HG03457 (cell line): ENCODE results near the gene MAPK11.

Experiments used
- ATAC-seq: cut with Tn5 transposase; IDR thresholded peaks from one replicate; pipeline ENCODE4 v1.9.1; 2021; ENCODE audit warnings: moderate number of reproducible peaks; ENCODE audit not compliant: unreplicated experiment

Gene MAPK11

GRCh38 chr22:50262973-50263617 lies 7.1 kb downstream of the MAPK11 start:
- ATAC-seq, result no peak

DNA sequence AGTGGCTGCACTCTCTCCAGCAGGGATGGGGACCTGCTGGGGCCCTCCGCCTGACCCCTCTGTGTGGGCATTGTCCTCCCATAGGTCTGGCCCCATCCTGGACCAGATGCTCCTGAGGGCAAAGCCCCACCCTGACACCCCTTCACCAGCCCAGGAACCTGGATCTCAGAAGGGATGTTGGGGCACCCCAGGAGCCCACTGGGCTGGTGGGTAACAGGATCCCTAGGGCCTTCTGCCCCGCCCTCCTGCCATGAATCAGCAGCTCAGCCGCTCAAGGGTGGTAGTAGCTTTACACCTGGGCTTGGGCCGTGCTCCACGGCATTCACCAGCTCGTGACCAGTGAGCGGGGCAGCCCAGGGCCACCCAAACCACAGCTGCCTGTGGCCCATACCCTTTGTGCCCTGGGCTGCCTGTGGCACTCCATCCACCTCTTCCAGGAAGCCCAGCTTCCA lies 7.7 kb downstream of the MAPK11 start:
- no peak for ATAC-seq

DNA sequence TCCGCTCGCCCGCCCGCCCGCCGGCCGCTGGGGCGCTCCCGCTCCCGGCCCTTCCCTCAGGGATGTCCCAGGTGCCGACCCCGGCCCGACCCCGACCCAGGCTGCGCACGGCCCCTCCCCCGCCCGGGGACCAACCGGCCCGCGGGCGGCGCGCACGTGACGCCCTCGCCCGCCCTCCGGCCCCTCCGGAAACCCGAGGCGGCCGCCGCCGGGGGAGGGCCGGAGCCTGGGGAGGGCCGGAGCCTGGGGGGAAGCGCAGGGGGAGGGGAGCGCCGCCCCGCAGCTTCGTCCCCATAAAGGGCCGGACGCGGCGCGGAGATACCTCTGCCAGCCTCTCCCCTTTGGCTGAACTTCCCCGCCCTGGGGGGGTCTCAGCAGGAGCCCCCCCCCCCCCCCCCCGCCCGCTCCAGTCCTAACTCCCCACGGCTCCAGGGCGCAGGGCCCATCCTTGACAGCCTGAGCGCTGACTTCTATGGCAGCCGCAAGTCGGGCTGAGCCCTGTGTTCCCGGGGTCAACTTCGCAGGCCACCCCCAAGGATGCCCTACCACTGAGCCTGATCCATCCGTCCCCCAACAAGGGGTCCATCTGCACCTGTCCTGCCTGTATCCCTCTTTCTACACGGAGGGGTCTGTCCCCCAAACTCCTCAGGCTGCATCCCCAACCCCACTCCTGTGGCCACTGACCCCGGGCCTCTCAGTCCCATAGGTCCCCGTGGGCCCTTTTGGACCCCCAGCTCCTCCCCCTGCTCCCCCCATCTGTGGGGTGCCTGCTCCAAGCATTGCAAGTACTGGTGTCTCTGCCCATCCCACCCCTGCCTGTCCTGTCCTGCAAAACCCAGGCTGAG lies 8.3 kb downstream of the MAPK11 start, which contains the start of gene MAPK12:
TSS of gene MAPK12 (minus strand) at position 69 of the 845 bp plus-strand sequence. CDS start 174 bp downstream, outside the sequence.
- no peak for ATAC-seq

GRCh38 chr22:50260801-50261614 lies 9.2 kb downstream of the MAPK11 start:
- ATAC-seq, result no peak

- ATAC-seq, result no peak
Measured at GRCh38 chr22:50260434-50260800, 9.8 kb downstream of the MAPK11 start.

- ATAC-seq, result no peak
Measured at GRCh38 chr22:50259302-50259701, 10.9 kb downstream of the MAPK11 start.

DNA sequence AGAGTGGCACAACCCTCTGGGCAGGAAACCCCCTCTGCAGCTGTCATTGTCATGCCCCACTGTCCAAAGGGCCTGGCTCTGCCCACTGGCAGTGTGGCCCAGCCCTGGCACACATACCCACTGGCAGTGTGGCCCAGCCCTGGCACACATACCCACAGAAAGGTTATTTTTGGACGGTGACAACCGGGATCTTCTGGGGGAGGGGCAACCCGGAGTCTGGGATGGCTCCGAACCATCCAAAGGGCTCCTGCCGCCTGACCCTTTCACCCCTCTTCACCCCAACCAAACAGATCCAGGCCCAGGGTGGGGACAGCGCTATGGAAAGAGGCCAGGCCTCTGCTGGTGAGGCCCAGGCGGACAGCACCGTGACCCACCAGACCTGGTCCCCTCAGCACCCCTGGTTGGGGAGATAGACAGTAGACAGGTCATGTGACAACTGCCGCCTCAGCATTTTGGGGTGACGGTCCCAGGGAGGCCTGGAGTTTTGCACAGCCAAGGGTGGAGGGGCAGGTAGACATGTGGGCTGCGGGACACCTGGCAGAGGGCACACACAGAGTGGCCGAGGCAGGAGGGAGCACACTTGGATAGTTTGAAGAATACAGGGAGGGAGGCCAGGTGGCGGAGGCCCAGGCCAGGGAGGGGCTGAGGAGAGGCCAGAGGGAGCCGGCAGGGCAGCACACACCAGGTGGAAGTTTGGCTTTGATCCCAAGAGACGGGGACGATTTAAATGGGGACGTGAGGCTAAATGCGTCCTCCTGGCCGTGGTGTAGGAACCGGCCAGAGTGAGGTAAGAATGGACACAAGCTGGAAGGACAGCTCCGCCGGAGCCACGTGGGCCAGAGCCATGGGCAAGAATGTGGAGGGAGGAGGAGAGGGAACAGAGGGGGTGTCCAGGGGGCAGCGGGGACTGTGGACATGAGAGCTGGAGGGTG lies 11.6 kb downstream of the MAPK11 start:
- no peak for ATAC-seq

DNA sequence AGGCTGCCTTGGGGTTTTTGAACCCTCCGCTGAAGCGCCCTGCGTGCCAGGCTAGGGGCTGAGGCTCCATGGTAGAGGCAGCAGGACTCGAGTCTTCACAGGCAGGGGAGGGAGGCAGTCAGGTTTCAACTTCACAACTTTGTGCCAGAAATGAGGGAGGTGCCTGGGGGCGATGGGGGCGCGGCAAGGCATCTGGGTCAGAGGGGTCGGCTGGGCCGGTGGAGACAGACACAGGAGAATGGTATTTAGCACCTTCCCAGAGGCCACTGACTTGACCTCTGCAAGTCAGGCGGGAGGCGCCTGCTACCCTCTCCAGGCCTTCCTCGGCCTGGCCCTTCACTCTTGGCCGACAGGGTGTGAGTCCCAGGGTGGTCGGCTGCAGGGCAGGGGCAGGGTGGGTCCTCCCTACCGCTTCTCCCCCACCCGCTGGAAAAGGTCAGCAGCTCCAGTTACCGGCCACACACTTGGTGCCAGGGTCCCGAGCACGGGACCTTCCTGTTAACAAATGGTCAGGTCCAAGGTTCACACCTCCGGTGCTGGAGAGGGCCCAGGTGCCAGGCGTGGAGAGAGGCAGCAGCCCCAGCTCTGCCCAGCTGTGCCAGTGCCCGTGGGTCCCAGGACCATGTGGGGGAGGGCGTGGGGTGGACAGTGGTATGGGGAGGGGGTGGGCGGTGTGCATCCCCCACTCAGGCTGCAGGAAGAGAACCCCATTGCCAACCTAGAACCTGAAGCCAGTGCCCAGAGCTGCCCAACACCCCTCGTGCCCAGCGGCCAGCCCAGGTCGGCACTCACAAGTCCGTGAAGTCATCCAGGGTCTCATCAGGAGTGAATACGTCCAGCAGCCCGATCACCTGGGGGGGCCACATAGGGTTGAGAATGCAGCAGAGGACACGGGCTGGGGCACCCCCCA lies 12.5 kb downstream of the MAPK11 start:
- no peak for ATAC-seq

DNA sequence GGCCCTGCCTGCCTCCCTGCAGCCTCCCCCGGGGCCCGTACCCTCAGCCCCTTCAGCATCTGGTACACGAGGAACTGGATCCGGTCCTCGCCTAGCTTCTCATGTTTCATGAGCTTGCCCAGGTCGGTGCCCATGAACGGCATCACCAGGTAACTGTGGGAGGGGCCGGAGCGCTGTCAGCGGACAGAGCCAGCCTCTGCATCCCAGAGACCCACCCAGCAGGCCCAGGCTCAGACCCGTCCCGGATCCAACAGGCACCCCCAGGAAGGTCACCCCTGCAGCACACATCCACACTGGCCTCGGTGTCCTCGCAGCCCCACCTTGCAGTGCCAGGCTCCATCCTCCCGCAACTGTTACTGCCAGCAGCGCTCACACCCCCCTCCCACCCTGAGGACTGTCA lies 13.1 kb downstream of the MAPK11 start:
- ATAC-seq, result no peak

- no peak for ATAC-seq
Measured at GRCh38 chr22:50256258-50256862, 13.8 kb downstream of the MAPK11 start.

GRCh38 chr22:50255607-50256006 lies 14.6 kb downstream of the MAPK11 start:
- ATAC-seq, result no peak

- no peak for ATAC-seq
Measured at GRCh38 chr22:50255099-50255498, 15.1 kb downstream of the MAPK11 start.

- ATAC-seq, result no peak
Measured at GRCh38 chr22:50253941-50254340, 16.2 kb downstream of the MAPK11 start.

- no peak for ATAC-seq
Measured at GRCh38 chr22:50253046-50253915, 16.9 kb downstream of the MAPK11 start.

- no peak for ATAC-seq
Measured at GRCh38 chr22:50252082-50253045, 17.8 kb downstream of the MAPK11 start.

DNA sequence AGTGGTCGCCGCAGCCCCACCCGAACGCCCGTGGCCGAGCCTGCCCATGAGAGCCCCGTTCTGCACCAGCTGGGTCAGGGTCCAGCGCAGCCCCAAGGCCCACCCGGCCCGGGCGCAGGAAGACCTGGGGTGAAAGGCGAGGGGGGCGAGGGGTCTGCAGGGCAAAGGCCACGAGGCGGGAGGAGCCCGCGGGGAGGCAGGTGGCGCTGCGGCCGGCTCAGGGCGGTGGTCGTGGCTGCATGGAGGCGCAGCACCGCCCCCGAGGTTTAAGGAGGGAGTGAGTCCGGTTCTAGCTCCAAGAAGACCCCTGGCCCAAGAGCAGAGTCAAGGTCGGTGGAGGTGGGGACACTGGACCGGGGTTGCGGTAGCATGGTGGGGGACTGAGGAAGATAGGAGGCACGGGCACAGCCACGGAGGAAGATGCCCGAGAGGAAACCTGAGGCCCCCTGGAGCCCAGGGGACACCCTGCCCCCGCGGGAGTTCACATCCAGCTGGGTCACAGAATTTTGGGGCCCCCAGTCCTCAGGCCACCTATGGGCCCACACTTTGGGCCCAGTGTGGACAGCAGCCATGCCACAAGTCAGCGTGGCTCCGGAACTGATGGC lies 18.6 kb downstream of the MAPK11 start:
- ATAC-seq, result no peak
